GM21526 (cell line): ENCODE results near the gene DIPK2A.

Experiments used
- ATAC-seq: cut with Tn5 transposase; IDR thresholded peaks from one replicate; pipeline ENCODE4 v1.9.1; 2021; ENCODE audit warnings: moderate library complexity; ENCODE audit not compliant: unreplicated experiment, low FRiP score

DIPK2A gene, protein sequence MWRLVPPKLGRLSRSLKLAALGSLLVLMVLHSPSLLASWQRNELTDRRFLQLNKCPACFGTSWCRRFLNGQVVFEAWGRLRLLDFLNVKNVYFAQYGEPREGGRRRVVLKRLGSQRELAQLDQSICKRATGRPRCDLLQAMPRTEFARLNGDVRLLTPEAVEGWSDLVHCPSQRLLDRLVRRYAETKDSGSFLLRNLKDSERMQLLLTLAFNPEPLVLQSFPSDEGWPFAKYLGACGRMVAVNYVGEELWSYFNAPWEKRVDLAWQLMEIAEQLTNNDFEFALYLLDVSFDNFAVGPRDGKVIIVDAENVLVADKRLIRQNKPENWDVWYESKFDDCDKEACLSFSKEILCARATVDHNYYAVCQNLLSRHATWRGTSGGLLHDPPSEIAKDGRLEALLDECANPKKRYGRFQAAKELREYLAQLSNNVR

DNA sequence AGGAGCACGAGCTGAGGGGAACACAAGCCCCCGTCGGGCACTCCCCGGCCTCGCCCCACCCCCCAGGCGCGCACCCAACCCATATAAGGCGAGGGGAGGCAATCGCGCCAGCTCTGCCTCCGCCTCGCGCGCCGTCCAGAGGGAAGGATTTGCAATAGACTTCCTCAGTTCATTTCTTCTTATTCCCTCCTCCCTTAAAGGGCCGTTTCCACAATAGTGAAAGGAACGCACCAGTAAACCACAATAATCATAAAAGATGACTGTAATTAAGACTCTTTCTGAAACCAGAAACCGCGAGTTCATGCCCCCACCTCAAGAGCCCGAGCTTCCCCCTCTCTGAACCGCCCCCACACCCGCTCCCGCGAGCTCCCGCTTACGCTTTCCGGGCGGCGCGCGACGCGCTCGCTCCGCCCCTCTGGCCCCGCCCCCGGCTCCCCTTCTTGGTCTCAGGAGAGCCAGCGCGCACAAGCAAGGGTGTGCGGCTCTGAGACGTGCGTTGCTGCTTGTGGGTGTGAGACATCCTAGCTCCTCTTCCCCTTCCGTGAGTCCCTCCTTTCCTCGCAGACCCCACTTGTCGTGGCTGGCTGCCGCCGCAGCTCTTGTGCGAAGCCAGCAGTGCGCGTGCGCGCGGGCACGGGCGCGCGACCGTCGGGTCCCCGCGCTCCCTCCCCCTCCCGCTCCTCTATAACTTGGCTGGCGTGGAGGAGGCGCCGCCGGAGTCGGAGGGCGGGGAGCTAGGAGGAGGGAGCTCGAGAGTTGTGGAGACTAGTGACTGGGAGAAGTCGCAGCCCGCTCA lies at the start of gene DIPK2A:
Gene DIPK2A, plus strand, starts transcription at position 465 of the 796 bp plus-strand sequence. CDS start 510 bp downstream, outside the sequence.
- peak; percentile 51 for ATAC-seq

DNA sequence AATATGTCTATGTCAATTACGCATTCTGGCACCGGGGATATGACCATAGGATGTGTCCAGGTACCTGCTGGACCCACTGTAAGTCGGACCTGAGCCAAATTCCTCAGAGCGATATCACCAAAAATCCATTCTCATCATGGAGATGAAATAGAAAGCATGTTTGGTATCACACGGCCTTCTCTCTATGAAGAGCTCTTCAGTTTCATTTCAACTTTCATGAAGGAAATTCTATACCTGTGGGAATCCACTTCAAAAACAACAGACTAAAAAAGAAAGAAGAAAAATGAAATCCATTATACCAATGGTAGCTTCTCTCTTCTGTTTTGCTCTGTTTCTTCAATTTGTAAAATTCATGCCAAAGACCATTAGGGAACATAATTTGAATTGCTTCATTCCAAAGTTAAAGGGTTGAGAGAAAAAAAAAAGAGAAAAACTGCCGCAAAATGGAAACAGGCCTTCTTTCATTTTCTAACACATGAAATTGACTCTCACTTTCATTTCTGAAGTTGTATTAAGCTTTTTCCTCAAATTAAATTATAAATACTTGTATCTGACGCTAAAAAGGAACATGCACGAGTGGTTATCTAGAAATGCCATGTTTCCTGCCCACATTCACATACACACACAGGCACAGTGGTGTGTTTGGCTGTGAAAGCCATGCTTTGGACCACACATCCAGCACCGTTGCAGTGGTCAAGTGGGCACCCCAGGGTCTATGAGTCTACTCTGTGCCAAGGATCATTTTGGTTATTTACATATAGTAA lies 46.9 kb upstream of the DIPK2A start:
- ATAC-seq: peak; percentile 68

DNA sequence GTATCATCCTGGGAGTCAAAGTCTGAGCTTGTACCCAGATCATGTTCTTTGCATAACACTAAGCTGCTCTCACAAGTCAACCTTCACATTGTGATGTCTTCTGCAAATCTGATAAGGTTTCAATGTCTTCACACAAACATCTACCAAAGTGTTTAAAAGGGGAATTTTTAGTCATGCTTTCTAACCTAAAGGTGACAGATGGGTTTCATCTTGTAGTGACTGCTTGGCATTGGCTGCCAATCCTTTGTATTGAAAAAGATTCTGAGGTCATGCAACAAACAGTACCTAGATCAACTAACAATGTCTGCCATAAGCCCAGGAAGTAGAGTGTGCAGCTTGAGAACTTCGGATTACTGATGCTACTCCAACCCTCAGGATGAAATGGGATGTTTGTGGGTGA lies 43.6 kb upstream of the DIPK2A start:
- no peak for ATAC-seq

DNA sequence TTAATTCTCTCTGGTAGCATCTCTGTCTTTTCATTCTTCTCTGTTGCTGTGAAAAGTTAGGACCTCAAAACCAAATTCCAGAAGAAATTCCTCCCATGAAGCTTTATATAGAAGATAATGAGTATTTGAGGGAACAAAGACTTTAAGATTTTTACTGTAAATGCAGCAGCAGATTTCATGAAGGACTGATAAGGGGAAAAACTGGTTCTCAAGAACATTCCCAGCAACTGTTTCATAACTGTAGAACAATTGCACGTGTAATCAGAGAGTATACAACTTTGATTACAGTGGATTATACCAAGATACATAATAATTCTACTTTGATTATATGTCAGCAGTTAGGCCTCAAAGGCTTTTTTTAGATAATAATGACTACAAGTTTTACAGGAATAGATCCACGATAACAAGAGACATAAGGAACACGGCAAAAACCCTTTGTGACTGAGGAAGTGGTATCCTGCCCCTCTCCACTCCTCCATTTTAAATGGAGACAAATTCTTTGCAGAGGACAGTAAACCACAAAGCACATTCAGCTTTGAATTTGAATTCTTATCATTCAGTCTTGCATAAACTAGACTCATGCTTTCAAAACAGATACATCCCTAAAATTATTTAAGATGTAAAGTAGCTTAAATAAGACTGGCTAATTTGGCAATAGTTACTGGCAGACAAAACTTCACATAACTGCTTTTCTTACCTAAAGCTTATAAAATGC lies 42.9 kb upstream of the DIPK2A start:
- ATAC-seq: no peak

DNA sequence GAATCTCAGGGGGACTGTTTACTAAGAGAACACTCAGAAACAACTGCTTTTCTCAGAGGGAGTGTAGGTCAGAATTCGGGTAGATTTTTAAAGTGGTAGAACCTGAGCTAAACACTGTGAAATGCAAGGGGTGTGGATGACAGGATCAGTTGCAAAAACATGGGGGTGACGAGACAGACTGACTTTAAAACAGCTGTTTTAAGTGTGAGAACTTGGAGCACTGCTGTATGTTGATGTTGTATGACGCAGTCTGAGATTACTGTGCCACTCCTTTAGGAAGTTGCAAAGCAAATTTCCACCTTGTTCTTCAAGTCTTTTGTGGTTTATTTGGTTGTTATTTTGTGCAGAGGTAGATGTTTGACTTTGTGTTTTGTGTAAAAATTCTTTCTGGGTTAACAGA lies 36.8 kb upstream of the DIPK2A start:
- no peak for ATAC-seq

DNA sequence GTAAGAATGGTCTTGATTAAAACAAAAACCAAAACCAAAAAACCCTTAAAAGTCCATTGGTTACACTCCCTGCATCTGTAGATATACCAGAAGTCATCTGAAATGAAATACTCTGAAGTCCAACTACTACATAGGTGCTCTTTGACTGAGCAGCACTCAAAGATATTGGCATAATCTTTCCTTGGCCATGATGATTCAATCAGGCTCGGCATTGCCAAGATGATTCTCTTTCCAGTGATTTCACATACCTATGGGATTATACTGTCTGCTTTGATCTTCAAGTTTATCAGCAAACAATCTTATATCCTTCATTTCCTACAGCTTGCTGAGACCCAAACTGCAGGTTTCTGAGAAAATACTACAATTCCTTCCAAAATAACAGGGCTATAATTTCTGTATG lies 35.9 kb upstream of the DIPK2A start:
- ATAC-seq: no peak

DNA sequence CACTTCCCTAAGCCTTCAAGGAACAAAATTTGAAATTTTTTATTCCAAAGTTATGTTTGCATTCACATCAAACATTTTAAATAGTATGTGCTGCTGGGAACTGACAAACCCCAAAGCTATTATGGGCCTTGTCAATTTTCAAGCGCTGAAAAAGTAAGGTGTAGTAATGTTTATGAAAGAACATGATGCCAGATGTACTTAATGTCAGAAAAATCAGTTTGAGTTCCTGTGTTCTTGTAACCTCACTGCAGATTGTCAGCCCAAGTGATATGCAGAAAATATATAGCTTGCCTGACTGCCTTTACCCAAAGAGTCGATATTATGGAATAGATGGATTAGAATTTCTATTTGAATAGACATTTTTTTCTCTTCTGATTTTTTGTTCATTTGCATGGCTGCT lies 20.8 kb upstream of the DIPK2A start:
- no peak for ATAC-seq

DNA sequence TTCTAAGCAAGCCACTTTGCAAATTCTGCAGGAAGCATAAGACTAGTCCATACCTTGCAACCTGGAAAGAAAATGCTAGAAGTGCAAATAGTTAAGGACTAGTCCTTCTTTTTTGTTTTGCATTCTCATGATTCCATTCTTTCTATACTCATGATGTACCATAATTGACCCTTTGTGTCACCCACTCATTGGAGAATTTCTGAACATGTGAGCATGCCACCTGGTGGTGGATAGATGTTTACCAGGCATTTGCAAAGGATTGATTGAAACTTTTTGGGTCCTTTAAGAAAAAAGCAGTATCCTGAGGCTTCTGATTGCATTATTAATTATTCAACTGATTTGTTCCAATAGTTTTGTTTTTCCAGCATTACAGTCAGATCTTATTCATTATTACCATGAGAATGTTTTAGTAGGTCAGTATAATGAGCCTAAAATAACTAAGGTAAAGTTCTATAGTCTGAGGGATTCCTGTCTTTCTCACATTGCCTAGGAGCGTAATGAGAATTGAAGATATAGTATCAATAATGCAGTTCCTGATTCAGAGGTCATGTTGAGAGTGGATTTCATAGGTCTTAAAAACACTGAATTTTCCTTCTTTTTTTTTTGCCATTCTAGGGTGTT lies 20.2 kb upstream of the DIPK2A start:
- ATAC-seq: peak; percentile 78

DNA sequence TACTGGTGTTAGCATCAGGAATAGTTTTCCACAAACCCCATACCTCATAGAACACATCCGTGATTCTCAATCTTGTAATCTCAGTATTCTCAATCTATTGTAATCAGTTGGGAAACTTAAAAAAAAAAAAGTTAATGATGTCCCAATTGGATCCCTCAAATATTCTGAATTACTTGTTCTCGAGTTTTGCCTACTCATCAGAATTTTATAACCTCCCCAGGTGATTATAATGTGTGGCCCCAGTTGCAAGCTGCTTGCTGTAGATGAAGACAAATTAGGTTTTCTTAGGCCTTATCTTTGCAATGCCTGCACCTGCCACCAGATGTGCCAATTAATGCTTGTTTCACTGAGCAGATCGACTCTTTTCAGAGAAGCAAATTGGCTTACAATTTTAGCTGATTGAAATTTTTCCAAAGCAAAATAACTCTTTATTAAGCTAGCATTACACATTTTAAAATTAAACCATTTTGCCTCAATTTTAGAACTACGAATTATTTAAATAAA lies 19.0 kb upstream of the DIPK2A start:
- no peak for ATAC-seq

DNA sequence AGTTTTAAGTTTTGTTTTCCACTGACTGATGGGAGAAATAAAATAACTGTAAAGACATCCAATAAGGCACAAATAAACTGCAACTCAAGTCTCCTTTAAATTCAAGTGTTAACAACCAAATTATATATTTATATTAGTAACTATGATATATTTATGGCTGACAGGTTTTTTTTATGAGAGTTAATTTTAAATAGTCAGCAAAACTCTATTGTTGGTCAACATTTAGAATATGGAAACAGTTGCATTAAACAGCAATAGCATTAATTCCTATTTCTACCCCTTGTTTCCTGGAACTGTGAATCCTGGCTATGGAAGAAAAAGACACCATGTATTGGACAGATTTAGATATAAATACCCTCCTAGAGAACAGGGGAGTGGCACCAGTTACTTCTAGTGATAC lies 16.5 kb upstream of the DIPK2A start:
- no peak for ATAC-seq

DNA sequence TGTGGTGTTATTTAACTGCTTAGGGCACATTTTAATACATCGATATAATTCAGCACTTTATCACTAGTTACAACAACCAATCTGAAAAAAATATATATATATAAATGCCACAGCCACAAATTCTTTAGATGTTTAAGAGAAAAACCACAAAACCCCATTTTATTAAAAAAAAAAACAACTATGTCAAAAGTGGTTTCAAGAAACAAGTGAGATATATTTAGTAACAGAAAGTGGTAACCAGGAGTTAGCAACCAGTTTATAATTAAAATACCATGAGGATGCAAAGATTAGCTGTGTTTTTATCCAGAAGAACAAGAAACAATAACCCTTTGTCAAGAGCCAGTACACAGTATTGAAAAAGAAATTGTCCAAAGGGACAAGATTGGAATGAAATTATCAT lies 14.8 kb upstream of the DIPK2A start:
- no peak for ATAC-seq

DNA sequence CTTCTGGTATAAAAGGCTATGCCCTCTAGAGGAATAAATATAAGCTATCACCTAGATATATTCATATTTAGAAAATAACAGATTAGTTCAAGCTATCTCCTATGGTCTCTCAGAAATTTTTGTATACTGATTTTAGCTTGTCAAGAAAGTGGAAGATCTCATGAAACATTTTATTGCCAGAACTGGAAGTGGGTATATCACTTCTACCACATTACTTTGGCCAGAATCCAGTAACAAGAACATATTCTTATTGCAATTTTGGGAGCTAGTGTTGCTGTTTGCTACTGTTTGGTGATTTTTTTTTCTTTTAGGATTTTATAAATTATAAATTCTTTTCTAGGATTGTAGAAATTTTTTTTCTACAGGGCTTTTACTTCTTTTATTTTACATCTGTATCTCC lies 14.2 kb upstream of the DIPK2A start:
- ATAC-seq: no peak

DNA sequence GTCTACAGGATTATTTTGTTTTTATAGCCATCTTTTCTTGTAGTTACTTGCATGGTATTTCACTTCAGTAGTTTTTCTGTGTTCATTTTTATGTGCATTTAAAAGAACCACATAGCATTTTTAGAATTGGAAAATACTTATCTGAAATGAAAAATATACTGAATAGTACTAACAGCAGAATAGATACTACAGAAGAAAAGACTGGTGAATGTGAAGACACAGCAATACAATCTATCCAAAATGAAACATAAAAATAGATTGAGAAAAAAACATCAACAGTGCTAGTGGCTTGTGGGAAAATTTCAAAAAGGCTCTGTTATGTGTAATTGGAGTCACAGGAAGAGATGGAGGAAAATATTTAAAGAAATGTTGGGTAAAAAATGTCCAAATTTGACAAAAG lies 12.7 kb upstream of the DIPK2A start:
- no peak for ATAC-seq

DNA sequence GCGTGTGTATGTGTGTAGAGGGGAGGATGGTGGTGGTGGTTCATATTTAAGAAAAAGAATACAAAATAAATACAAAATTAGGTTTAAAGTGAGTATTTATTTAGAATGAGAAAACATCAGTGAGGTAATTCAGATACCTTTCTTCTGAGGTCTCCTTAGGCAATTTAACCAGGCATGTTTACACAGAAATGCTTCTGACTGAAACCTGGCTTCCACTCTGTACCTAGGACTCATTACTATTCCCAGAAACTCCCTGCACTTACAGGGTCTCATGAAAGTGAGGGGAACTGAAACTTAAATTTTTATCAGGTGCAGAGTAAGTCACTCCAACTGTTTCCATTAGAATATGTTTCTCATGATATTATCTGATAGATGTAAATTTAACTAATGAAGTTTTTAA lies 10.3 kb upstream of the DIPK2A start:
- ATAC-seq: no peak

DNA sequence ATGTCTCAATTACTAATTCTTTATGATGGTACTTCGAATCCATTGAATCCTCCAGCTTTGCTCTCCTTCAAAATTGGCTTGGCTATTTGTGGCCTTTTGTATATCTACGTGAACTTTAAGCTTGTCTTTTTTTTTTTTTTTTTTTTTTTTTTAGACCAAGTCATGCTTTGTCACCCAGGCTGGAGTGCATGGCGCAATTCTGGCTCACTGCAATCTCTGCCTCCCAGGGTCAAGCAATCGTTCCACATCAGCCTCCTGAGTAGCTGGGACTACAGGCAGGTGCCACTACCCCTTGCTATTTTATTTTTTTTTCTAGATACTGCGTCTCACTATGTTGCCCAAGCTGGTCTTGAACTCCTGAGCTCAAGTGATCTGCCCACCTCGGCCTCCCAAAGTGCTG lies 7.7 kb upstream of the DIPK2A start:
- no peak for ATAC-seq

DNA sequence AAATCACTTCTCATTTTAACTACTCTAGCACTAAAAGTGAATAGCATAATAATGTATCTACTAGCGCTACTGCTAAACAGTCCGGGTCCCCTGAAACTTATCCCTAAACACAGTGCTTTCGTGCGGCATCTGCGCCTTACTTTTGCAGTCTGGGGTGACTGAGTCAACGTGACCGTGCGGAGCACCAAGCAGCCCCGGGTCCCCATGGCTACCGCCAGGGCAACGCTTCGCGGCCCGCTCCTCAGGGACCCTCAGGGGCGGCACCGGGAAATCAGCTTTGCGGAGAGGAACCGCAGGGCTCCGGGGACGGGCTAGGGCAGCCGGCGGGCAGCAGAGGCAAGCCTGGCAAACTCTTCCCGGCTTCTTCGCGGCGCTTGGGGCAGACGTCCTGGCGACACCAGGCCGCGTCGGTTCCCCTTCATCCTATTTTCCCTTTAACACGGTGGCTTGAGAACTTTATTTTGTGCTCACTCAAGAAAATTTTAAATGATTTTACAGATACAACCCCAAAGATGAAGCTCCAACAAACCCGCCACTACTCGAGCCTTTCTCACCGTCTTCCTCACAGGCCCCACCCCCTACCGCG lies 757 bp upstream of the DIPK2A start:
- peak; percentile 25 for ATAC-seq

DNA sequence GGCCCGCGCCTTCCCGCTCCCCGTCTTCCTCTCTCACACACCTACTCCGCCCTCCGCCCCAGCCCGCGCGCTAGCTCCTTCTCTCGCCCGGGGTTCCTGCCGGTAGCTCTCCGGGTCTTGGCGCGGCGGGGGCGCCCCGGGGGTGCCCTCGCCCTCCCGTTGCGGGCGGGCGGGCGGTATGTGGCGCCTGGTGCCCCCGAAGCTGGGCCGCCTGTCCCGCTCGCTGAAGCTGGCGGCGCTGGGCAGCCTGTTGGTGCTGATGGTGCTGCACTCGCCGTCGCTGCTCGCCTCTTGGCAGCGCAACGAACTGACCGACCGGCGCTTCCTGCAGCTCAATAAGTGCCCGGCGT lies 507 bp downstream of the DIPK2A start:
- no peak for ATAC-seq

DNA sequence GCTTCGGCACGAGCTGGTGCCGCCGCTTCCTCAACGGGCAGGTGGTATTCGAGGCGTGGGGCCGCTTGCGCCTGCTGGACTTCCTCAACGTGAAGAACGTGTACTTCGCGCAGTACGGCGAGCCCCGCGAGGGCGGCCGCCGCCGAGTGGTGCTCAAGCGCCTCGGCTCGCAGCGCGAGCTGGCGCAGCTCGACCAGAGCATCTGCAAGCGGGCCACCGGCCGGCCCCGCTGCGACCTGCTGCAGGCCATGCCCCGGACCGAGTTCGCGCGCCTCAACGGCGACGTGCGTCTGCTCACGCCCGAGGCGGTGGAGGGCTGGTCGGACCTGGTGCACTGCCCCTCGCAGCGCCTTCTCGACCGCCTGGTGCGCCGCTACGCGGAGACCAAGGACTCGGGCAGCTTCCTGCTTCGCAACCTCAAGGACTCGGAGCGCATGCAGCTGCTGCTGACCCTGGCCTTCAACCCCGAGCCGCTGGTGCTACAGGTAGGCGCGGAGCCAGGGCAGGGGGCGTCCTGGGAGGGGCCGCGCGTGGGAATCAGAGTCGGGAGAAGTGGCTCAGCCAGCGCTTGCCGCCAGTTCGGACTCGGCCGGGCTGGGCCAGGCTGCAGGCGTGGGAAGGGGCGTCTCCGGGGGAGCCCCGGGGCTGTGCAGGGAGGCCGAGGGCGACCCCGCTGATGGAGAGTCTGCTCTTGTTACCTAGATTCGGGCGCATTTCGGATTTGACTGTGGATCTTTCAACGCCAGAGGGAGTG lies 1.1 kb downstream of the DIPK2A start:
- peak; percentile 34 for ATAC-seq
